Measurements from ENCODE around the gene SERPINB7. TPM values are rescaled to one million over a fixed set of nuclear protein-coding genes. Genes with fewer than 3 reads are reported as not detected.

Gene SERPINB7
- total and polyA plus RNA-seq, 7 donors: 0.10 TPM; not detected in 6

- Histone ChIP-seq H3K4me3 (no peak overlapping the region), H3K36me3 (no peaks in the 10 kb centered on the region), H3K9me3 (no peaks in the 10 kb centered on the region), H3K4me1 (peaks cover 2 to 25% (median 25%) of the 10 kb centered on the region in 4 donors), H3K27ac (no peak overlapping the region), H3K27me3 (no peaks in the 10 kb centered on the region)
- TF ChIP-seq EP300 (IDR thresholded peaks at IDR 0.05) (no peak), POLR2AphosphoS5 (IDR thresholded peaks at IDR 0.05) (no peak), CTCF (IDR thresholded peaks at IDR 0.05) (peak in 1 of 4 experiments; percentile 16)
- intact Hi-C loops (cut with DNase I): no loop called here
- 60 to 77% methylated on average over 10 of the region's 10 CpGs for WGBS, 2 donors
- no peak for DNase-seq
Measured at GRCh38 chr18:63823516-63824219, 48.5 kb downstream of the SERPINB7 start.

GRCh38 chr18:63824220-63824525 lies 49.0 kb downstream of the SERPINB7 start:
- Histone ChIP-seq H3K27me3 (no peaks in the 10 kb centered on the region), H3K27ac (no peak overlapping the region), H3K36me3 (no peaks in the 10 kb centered on the region), H3K4me3 (no peak overlapping the region), H3K9me3 (no peaks in the 10 kb centered on the region), H3K4me1 (peaks cover 2 to 20% (median 20%) of the 10 kb centered on the region in 4 donors)
- TF ChIP-seq CTCF (IDR thresholded peaks at IDR 0.05): no peak
- TF ChIP-seq POLR2A (IDR thresholded peaks at IDR 0.05): no peak
- no peak for TF ChIP-seq POLR2AphosphoS5 (IDR thresholded peaks at IDR 0.05)
- no peak for TF ChIP-seq EP300 (IDR thresholded peaks at IDR 0.05)
- DNase-seq: no peak
- intact Hi-C loops (cut with DNase I): no loop called here
- WGBS, 2 donors: 76 to 89% methylated on average over 2 of the region's 2 CpGs

GRCh38 chr18:63828120-63828519 lies 52.9 kb downstream of the SERPINB7 start:
- Histone ChIP-seq H3K4me3 (no peak overlapping the region), H3K27ac (no peak overlapping the region), H3K4me1 (no peaks in the 10 kb centered on the region), H3K27me3 (no peaks in the 10 kb centered on the region), H3K36me3 (no peaks in the 10 kb centered on the region), H3K9me3 (no peaks in the 10 kb centered on the region)
- 68 to 77% methylated on average over 3 of the region's 3 CpGs for WGBS, 2 donors
- no peak for TF ChIP-seq POLR2AphosphoS5 (IDR thresholded peaks at IDR 0.05)
- no peak for TF ChIP-seq CTCF (IDR thresholded peaks at IDR 0.05)
- TF ChIP-seq EP300 (IDR thresholded peaks at IDR 0.05): no peak
- TF ChIP-seq POLR2A (IDR thresholded peaks at IDR 0.05): no peak
- no peak for DNase-seq
- intact Hi-C loops (cut with DNase I): no loop called here

GRCh38 chr18:63828656-63829055 lies 53.4 kb downstream of the SERPINB7 start:
- no peaks in the 10 kb centered on the region for H3K36me3 ChIP-seq
- no peaks in the 10 kb centered on the region for H3K27me3 ChIP-seq
- H3K4me3 ChIP-seq: no peak overlapping the region
- no peak overlapping the region for H3K27ac ChIP-seq
- TF ChIP-seq POLR2AphosphoS5 (IDR thresholded peaks at IDR 0.05) (no peak), POLR2A (IDR thresholded peaks at IDR 0.05) (no peak), CTCF (IDR thresholded peaks at IDR 0.05) (no peak), EP300 (IDR thresholded peaks at IDR 0.05) (no peak)
- no peak for DNase-seq
- no peaks in the 10 kb centered on the region for H3K9me3 ChIP-seq
- H3K4me1 ChIP-seq: no peaks in the 10 kb centered on the region
- intact Hi-C loops (cut with DNase I): no loop called here
- WGBS, 2 donors: 30 to 56% methylated on average over 1 of the region's 1 CpG

- no peaks in the 10 kb centered on the region for H3K36me3 ChIP-seq
- H3K27ac ChIP-seq: no peak overlapping the region
- no peak for TF ChIP-seq POLR2AphosphoS5 (IDR thresholded peaks at IDR 0.05)
- no peak for TF ChIP-seq POLR2A (IDR thresholded peaks at IDR 0.05)
- no peak for TF ChIP-seq CTCF (IDR thresholded peaks at IDR 0.05)
- TF ChIP-seq EP300 (IDR thresholded peaks at IDR 0.05): no peak
- no peaks in the 10 kb centered on the region for H3K27me3 ChIP-seq
- H3K4me3 ChIP-seq: no peak overlapping the region
- no peaks in the 10 kb centered on the region for H3K4me1 ChIP-seq
- no peak for DNase-seq
- no peaks in the 10 kb centered on the region for H3K9me3 ChIP-seq
- intact Hi-C loops (cut with DNase I): no loop called here
Measured at GRCh38 chr18:63829886-63830285, 54.7 kb downstream of the SERPINB7 start.

All from sigmoid colon (tissue), 7 donors.